ENCODE results near the gene ABI2. TPM values are rescaled to one million over a fixed set of nuclear protein-coding genes. Genes with fewer than 3 reads are reported as not detected.

The ABI2 gene
- total RNA-seq, 1 experiment from 2014 or later, result 75.6 TPM

DNA sequence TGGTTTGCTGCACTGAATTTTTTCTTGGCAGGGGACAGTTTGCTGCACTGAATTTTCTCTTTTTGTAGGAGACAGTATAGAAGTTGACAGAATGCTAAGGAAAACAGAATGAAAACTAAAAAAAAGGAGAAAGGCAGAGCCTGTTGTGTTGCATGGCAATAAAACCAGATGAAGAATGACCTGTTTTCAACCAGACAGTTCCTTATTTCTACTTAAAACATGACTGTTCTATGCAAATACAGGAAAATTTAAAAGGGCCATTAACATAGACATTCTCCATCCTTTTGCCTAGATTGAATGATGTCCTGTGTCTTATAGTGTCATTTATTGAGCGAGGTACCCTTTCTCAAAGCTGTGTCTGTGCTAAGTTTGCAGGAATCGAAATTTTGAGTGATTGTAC, 33.3 kb downstream of the ABI2 start:
- ATAC-seq, result no peak
- Histone ChIP-seq H3K4me3 (replicated peaks in 1 of 2; ENCODE audit: low read depth in 1 of 2, low read length in 2 of 2) (no peak overlapping the region), H3K9me2 (ENCODE audit: insufficient read depth) (no peaks in the 10 kb centered on the region), H3K4me2 (ENCODE audit: low read length) (no peak overlapping the region), H3K27me3 (ENCODE audit: insufficient read depth, low read length) (no peaks in the 10 kb centered on the region), H3K27ac (ENCODE audit: low read depth, low read length) (no peak overlapping the region), H3K4me1 (ENCODE audit: control insufficient read depth in 1 of 2, insufficient read depth in 2 of 2, low read length in 2 of 2) (no peaks in the 10 kb centered on the region), H3K36me3 (ENCODE audit: control insufficient read depth in 1 of 2, insufficient read depth in 2 of 2, low read length in 2 of 2) (no peaks in the 10 kb centered on the region), H3K79me2 (ENCODE audit: insufficient read depth, low read length) (peaks cover 59% of the 10 kb centered on the region), H2AFZ (ENCODE audit: low read depth, low read length, poor library complexity, severe bottlenecking) (no peak overlapping the region), H3K9ac (ENCODE audit: low read length) (no peak overlapping the region), H3K9me3 (ENCODE audit: control insufficient read depth in 1 of 2, insufficient read depth in 1 of 2, low read depth in 1 of 2, low read length in 2 of 2) (no peaks in the 10 kb centered on the region; a peak in 1 of 4 replicates), H4K20me1 (ENCODE audit: insufficient read depth) (no peaks in the 10 kb centered on the region)
- intact Hi-C loops (cut with micrococcal nuclease), result no loop called here
- no peak for TF ChIP-seq POLR2AphosphoS5 (IDR thresholded peaks at IDR 0.05; ENCODE audit: low read depth, low read length)
- TF ChIP-seq EZH2phosphoT487 (IDR thresholded peaks at IDR 0.05; ENCODE audit: borderline replicate concordance), result no peak
- TF ChIP-seq RAD21 (IDR thresholded peaks at IDR 0.05; ENCODE audit: low read depth), result no peak
- TF ChIP-seq SP1 (IDR thresholded peaks at IDR 0.05; ENCODE audit: low read depth), result no peak
- TF ChIP-seq ELF1 (IDR thresholded peaks at IDR 0.05; ENCODE audit: borderline replicate concordance, low read depth), result no peak
- TF ChIP-seq EGR1 (IDR thresholded peaks at IDR 0.05; ENCODE audit: low read depth), result no peak
- no peak for TF ChIP-seq SIN3A (IDR thresholded peaks at IDR 0.05; ENCODE audit: low read depth)
- TF ChIP-seq, protein P1, sequence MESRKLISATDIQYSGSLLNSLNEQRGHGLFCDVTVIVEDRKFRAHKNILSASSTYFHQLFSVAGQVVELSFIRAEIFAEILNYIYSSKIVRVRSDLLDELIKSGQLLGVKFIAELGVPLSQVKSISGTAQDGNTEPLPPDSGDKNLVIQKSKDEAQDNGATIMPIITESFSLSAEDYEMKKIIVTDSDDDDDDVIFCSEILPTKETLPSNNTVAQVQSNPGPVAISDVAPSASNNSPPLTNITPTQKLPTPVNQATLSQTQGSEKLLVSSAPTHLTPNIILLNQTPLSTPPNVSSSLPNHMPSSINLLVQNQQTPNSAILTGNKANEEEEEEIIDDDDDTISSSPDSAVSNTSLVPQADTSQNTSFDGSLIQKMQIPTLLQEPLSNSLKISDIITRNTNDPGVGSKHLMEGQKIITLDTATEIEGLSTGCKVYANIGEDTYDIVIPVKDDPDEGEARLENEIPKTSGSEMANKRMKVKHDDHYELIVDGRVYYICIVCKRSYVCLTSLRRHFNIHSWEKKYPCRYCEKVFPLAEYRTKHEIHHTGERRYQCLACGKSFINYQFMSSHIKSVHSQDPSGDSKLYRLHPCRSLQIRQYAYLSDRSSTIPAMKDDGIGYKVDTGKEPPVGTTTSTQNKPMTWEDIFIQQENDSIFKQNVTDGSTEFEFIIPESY (IDR thresholded peaks at IDR 0.05; ENCODE audit: extremely low read depth, insufficient replicate concordance, low read length), result no peak
- POLR2A ChIA-PET, result no interaction called here
- RAD21 ChIA-PET (ENCODE audit: low non-redundant PET in 1 of 2, low total read pairs in 2 of 2, uncharacterized antibody in 2 of 2, unreplicated experiment in 2 of 2), result no interaction called here
- no peak for DNase-seq (ENCODE audit: low read depth, low spot score)
- CTCF ChIA-PET, result no interaction called here
- BruUV-seq (replicated peaks), result no TSS peak

DNA sequence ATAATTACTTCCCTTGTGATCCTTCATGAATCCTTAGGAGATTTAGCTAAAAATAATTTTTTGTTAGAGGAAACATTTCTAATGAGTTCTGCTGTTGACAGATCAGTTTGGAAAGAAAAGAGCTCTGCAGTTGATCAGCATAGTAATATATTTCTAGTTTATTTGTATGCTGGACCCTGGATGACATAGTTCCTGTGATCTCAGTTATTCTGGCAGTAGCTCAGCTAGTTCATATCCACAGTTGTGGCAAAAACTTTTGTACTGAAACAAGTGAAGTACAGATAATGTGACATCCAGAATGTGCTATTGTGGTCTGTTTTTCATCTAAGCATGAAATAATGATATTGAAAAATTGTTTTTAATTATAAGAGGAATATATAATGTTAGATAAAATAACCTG, 33.7 kb downstream of the ABI2 start:
- no peak overlapping the region for H3K4me3 ChIP-seq (replicated peaks in 1 of 2; ENCODE audit: low read depth in 1 of 2, low read length in 2 of 2)
- H2AFZ ChIP-seq (ENCODE audit: low read depth, low read length, poor library complexity, severe bottlenecking), result no peak overlapping the region
- H4K20me1 ChIP-seq (ENCODE audit: insufficient read depth), result no peaks in the 10 kb centered on the region
- CTCF ChIA-PET, result no interaction called here
- TF ChIP-seq, protein P2, sequence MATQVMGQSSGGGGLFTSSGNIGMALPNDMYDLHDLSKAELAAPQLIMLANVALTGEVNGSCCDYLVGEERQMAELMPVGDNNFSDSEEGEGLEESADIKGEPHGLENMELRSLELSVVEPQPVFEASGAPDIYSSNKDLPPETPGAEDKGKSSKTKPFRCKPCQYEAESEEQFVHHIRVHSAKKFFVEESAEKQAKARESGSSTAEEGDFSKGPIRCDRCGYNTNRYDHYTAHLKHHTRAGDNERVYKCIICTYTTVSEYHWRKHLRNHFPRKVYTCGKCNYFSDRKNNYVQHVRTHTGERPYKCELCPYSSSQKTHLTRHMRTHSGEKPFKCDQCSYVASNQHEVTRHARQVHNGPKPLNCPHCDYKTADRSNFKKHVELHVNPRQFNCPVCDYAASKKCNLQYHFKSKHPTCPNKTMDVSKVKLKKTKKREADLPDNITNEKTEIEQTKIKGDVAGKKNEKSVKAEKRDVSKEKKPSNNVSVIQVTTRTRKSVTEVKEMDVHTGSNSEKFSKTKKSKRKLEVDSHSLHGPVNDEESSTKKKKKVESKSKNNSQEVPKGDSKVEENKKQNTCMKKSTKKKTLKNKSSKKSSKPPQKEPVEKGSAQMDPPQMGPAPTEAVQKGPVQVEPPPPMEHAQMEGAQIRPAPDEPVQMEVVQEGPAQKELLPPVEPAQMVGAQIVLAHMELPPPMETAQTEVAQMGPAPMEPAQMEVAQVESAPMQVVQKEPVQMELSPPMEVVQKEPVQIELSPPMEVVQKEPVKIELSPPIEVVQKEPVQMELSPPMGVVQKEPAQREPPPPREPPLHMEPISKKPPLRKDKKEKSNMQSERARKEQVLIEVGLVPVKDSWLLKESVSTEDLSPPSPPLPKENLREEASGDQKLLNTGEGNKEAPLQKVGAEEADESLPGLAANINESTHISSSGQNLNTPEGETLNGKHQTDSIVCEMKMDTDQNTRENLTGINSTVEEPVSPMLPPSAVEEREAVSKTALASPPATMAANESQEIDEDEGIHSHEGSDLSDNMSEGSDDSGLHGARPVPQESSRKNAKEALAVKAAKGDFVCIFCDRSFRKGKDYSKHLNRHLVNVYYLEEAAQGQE (IDR thresholded peaks at IDR 0.05; ENCODE audit: low read depth), result no peak
- no peak for TF ChIP-seq TCF7L2 (IDR thresholded peaks at IDR 0.05; ENCODE audit: borderline replicate concordance, extremely low read depth, insufficient read depth, insufficient read length)
- no peak for TF ChIP-seq CEBPB (IDR thresholded peaks at IDR 0.05; ENCODE audit: low read depth)
- no peak for TF ChIP-seq FOSL1 (IDR thresholded peaks at IDR 0.05; ENCODE audit: low read depth)
- TF ChIP-seq YY1 (IDR thresholded peaks at IDR 0.05; ENCODE audit: extremely low read depth, insufficient replicate concordance, low read depth, low read length), result no peak
- no peak for TF ChIP-seq EGR1 (IDR thresholded peaks at IDR 0.05; ENCODE audit: low read depth)
- TF ChIP-seq ZNF274 (IDR thresholded peaks at IDR 0.05; ENCODE audit: low read depth, low read length), result no peak
- TF ChIP-seq EZH2 (IDR thresholded peaks at IDR 0.05), result no peak
- TF ChIP-seq POLR2AphosphoS5 (IDR thresholded peaks at IDR 0.05; ENCODE audit: low read depth, low read length), result no peak
- TF ChIP-seq ELF1 (IDR thresholded peaks at IDR 0.05; ENCODE audit: borderline replicate concordance, low read depth), result no peak
- no peak for TF ChIP-seq CBX3 (IDR thresholded peaks at IDR 0.05; ENCODE audit: low read depth)
- H3K4me2 ChIP-seq (ENCODE audit: low read length), result no peak overlapping the region
- intact Hi-C loops (cut with micrococcal nuclease), result no loop called here
- H3K27ac ChIP-seq (ENCODE audit: low read depth, low read length), result no peak overlapping the region
- H3K4me1 ChIP-seq (ENCODE audit: control insufficient read depth in 1 of 2, insufficient read depth in 2 of 2, low read length in 2 of 2), result no peaks in the 10 kb centered on the region
- H3K9me2 ChIP-seq (ENCODE audit: insufficient read depth), result no peaks in the 10 kb centered on the region
- peaks cover 57% of the 10 kb centered on the region for H3K79me2 ChIP-seq (ENCODE audit: insufficient read depth, low read length)
- POLR2A ChIA-PET, result no interaction called here
- H3K36me3 ChIP-seq (ENCODE audit: control insufficient read depth in 1 of 2, insufficient read depth in 2 of 2, low read length in 2 of 2), result no peaks in the 10 kb centered on the region
- no peaks in the 10 kb centered on the region for H3K27me3 ChIP-seq (ENCODE audit: insufficient read depth, low read length)
- no peak for DNase-seq (ENCODE audit: low read depth, low spot score)
- no peak for ATAC-seq
- H3K9ac ChIP-seq (ENCODE audit: low read length), result no peak overlapping the region
- no TSS peak for BruUV-seq (replicated peaks)
- H3K9me3 ChIP-seq (ENCODE audit: control insufficient read depth in 1 of 2, insufficient read depth in 1 of 2, low read depth in 1 of 2, low read length in 2 of 2), result no peaks in the 10 kb centered on the region; a peak in 1 of 4 replicates
- RAD21 ChIA-PET (ENCODE audit: low non-redundant PET in 1 of 2, low total read pairs in 2 of 2, uncharacterized antibody in 2 of 2, unreplicated experiment in 2 of 2), result no interaction called here

Data from HCT116 (cell line).